ENCODE measurements around the gene PFDN4.

DNA sequence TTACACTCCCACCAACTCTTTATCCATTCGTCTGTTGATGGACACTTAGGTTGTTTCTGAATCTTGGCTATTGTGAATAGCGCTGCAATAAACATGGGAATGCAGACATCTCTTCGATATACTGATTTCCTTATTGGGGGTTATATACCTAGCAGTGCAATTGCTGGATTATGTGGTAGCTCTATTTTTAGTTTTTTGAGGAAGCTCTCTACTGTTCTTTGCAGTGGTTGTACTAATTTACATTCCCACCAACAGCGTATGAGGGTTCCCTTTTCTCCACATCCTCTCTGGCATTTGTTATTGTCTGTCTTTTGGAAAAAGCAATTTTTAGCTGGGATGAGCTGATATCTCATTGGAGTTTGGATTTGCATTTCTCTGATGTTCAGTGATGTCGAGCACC lies 4.6 kb upstream of the PFDN4 start:
- TF ChIP-seq CHD1 (IDR thresholded peaks at IDR 0.05; ENCODE audit: low read depth, low read length) (no peak), RAD21 (IDR thresholded peaks at IDR 0.05; ENCODE audit: low read length) (no peak), MXI1 (IDR thresholded peaks at IDR 0.05; ENCODE audit: borderline replicate concordance, low read depth, low read length) (no peak), POLR2A (IDR thresholded peaks at IDR 0.05; ENCODE audit: low read depth, low read length) (no peak), MAZ (IDR thresholded peaks at IDR 0.05; ENCODE audit: borderline replicate concordance, low read depth, low read length) (no peak), MAFK (IDR thresholded peaks at IDR 0.05; ENCODE audit: low read depth, low read length) (no peak), RFX5 (IDR thresholded peaks at IDR 0.05; ENCODE audit: low read depth, low read length) (no peak), FOS (IDR thresholded peaks at IDR 0.05; ENCODE audit: low read depth, low read length) (no peak)
- TF ChIP-seq, protein P1, sequence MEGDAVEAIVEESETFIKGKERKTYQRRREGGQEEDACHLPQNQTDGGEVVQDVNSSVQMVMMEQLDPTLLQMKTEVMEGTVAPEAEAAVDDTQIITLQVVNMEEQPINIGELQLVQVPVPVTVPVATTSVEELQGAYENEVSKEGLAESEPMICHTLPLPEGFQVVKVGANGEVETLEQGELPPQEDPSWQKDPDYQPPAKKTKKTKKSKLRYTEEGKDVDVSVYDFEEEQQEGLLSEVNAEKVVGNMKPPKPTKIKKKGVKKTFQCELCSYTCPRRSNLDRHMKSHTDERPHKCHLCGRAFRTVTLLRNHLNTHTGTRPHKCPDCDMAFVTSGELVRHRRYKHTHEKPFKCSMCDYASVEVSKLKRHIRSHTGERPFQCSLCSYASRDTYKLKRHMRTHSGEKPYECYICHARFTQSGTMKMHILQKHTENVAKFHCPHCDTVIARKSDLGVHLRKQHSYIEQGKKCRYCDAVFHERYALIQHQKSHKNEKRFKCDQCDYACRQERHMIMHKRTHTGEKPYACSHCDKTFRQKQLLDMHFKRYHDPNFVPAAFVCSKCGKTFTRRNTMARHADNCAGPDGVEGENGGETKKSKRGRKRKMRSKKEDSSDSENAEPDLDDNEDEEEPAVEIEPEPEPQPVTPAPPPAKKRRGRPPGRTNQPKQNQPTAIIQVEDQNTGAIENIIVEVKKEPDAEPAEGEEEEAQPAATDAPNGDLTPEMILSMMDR (conservative IDR thresholded peaks at IDR 0.05; ENCODE audit: low read depth, low read length): no peak
- TF ChIP-seq, protein P2, sequence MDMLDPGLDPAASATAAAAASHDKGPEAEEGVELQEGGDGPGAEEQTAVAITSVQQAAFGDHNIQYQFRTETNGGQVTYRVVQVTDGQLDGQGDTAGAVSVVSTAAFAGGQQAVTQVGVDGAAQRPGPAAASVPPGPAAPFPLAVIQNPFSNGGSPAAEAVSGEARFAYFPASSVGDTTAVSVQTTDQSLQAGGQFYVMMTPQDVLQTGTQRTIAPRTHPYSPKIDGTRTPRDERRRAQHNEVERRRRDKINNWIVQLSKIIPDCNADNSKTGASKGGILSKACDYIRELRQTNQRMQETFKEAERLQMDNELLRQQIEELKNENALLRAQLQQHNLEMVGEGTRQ (IDR thresholded peaks at IDR 0.05; ENCODE audit: low read depth, low read length): no peak
